ENCODE data around the gene FXYD3.

Gene FXYD3

DNA sequence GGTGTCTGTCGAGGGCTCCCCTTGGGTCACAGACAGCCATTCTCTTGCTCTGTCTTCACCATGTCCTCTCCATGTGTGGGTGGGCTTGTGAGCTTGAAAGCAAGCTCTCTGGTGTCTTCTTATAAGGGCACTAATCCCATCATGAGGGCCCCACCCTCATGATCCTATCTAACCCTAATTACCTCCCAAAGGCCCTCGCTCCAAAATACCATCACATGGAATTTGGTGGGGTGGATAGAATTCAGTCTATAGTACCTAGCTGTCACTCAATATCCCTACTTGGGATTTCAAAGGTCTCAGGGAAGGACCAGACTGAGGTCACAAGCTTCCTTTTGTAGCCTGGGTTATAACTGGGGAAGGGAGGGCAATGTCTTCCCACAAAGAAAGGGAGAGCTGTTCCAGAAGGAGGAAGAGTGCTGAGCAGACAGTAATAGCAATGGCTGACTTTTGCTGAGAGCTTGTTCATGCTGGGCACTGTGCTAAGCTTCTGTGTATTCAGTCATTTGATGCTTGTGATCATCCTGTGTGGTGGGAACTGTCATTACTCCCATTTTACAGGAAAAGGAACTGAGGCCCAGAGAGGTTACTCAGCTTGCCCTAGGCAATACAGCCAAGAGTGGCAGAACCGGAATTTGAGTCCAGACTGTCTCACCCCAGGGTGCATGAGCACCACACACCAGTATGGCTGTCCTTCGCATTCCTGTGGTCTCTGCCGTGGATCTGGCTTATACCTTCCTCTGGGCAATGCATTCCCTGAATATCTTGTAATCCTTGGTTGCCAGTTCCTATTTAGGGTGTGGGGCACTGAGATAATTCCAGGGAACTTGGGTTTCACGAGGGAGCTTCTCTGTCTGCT lies 47.1 kb downstream of the FXYD3 start:
- DNase-seq (ENCODE audit: low read depth): no peak

DNA sequence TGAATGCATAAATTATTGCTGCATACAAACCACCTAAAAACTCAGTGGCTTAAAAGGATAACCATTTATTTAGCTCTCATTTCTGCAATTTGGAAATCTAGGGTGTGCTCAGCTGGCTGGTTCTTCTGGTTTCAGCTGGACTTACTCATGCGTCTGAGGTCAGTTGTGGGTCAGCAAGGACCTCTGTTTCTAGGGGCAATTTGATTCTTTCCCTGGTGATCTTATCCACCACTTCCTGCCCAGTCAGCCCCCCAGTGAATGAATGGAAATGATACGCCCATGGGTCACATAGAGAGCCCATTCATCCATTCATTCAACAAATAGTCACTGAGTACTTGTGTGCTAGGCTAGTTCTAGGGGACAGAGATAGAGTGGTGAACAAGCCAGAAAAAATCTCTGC lies 48.8 kb downstream of the FXYD3 start:
- DNase-seq (ENCODE audit: low read depth): no peak

GRCh38 chr19:35165200-35166058 lies 49.8 kb downstream of the FXYD3 start:
- no peak for DNase-seq (ENCODE audit: low read depth)

DNA sequence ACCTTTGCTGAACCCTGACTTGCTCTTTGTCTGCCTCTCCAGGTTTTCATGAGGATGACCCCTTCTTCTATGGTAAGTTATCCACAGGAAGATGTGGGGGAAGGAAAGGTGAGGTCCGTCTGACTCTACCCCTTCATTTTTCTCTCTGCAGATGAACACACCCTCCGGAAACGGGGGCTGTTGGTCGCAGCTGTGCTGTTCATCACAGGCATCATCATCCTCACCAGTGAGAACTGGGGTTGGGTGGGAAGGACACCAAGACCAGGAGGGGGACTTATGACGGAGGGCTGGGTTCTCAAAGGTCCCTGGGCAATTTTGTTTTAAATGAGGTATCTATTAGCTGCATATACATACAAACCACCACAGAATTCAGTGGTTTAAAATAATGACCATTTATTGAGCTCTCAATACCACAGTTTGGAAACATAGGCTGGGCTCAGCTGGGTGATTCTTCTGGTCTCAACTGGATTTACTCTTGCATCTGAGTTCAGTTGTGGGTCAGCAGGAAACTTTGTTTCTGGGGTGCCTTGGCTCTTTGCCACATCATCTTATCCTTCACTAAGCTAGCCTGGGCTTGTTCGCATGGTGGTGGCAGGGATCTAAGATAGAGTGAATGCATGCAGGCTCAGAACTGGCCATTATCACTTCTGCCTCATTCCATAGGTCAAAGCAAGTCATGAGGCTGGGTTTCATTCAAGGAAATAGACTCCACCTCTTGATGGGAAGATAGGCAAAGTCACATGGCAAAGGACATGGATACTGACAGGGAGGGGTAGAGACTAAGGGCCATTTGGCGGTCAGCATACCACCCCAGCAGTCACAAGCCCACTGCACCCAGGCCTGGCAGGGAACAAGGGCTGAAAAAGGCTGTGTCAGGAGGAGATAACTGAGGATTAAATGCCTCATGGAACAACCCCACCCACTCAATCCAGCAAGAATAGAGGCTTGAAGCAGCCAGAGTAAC lies 50.8 kb downstream of the FXYD3 start:
- no peak for DNase-seq (ENCODE audit: low read depth)

DNA sequence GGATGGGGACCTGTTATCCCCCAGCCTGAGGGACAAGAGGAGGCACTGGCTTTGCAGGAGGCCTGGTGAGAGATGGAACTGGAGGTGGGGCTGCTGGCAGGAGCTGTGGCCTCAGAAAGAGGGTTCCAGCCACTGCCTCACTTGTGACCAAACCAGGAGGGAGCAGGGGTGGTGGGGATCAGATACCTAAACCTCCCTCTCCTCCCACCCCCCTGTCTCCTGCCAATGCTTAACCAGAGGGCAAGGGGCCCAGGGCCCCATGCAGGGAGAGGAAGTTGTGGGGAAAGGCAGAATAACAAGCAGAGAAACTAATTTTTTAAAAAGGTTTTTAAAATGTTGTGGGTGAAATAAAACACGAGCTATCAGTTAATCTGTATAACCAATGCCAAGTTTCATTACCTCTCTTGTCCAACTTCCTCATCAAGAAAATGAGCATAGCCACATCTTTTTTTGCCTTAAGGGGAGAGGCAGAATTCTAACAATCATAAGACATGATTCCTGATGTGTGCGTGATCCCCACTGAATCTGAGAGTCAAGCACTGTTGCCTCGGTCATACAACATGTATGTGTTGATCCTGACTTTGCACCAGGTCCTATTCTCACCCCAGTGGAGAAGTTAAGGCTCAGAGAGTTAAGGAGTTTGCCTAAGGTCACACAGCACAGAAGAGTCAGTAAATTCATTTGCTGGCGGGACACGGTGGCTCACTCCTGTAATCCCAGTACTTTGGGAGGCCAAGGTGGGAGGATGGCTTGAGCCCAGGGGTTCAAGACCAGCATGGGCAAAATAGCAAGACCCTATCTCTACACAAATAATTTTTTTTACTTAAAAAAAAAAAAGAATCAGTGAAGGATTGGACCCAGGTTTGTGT lies 51.9 kb downstream of the FXYD3 start:
- no peak for DNase-seq (ENCODE audit: low read depth)

DNA sequence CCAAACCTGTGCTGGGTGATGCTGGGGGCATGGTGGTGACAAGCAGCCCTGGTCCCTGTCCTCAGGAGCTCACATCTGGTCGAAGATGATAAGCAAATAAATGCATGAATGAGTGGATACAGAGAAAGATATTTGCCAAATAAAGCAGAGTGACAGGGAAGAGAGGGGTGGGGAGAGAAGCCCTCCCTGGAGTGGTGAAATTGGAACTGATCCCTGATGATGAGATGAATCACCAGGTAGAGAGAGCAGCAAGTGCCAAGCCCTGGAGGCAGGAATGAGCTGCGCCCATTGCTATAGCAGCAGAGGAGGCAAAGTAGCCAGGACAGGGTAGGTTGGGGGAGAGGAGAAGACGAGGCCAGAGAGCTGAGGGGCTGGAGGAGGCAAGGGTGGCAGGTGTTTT lies 52.6 kb downstream of the FXYD3 start:
- no peak for DNase-seq (ENCODE audit: low read depth)

- DNase-seq (ENCODE audit: low read depth): no peak
Observed at GRCh38 chr19:35169221-35169995, 53.8 kb downstream of the FXYD3 start.

DNA sequence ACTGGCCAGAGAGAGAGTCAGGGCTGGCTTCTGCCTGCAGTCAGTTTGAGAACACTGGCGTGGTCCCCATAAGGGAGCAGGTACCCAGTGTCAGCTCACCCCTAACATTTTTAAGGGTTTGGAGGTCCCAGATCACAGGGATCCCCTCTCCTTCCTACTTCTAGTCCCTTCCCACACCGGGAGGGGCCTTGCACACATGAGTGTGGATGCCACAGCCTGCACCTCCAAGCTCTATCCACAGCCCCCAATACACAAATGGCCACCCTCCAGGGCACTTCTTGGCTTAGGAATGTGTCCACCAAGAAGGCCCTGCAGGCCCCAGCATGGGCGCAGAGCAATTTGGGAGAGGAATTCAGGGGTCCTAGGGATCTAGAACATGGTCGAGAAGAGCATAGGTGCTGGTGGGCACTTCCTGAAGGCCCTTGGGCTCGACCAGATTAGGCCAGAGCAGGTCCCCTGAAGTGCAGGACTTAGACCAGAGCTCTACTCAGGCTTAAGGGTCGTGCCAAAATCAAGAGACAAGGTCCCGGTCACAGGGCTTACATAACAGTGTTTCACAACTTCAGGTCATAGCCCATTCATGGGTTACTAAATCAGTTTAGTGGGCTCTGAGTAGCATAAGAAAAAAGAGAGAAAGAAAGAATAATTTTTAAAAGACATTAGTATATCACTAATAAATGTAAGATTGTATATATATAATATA lies 54.9 kb downstream of the FXYD3 start:
- no peak for DNase-seq (ENCODE audit: low read depth)

GRCh38 chr19:35171730-35172129 lies 56.1 kb downstream of the FXYD3 start:
- no peak for DNase-seq (ENCODE audit: low read depth)

Data from stimulated activated CD8-positive, alpha-beta memory T cell treated with anti-CD3 and anti-CD28 coated beads, Interleukin-4, amount 100 ng/mL, for 24 hours (primary cell).